ENCODE measurements around the gene PSG1.
"Not testable (repeated sequence)": the region's sequence is repeated elsewhere in the genome, so short reads cannot be mapped to it uniquely, and the experiment has no call there.

- TF ChIP-seq CTCF, POLR2A (IDR thresholded peaks at IDR 0.05): not testable (repeated sequence)
Measured at GRCh38 chr19:42875881-42876280, 3.6 kb downstream of the PSG1 start.

All from lower leg skin (tissue), 3 donors.